ENCODE measurements around the gene CCDC200. TPM values are rescaled to one million over a fixed set of nuclear protein-coding genes. Genes with fewer than 3 reads are reported as not detected.
A peak's percentile ranks its signal among the peaks of the same experiment; 100 is the strongest.

The CCDC200 gene
- polyA plus RNA-seq, 2 of the 4 experiments (the other 2 are of a cell fraction) = not detected

DNA sequence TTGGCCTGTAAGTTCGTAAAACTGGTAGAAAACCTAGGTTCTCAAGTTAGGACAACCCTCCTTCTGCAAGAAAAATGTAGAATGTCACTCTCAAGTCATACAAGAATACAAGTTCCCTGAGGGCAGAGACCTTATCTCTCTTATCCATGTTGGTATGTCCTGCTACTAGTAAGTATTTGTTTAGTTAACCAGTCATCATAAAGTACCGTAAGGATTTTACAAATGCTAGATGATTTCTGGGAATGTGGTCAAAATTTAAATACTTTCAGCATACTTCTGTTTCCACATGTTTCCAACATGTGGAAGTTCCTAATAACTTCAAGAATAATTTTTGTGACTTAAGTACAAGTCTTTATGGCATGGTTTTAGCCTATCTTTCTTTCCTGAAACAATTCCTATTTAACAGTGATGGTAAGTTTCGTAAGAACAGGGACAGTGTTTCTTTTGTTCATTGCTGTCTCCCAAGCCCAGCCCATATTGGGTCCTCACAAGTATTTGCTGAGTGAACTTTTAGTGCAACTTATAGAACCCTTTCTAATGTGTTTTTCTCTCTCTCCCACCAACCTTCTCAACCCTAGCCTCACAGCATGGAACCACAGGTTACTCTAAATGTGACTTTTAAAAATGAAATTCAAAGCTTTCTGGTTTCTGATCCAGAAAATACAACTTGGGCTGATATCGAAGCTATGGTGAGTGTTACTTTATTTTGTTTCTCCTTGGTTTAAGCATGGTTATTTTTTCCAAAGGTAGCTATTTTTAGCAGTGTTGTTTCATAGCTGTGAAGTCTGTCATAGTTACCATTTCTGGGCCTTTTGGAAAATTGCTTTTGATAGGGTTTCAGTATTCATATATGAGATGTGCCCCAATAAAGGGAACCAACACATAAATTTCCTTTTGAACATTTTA lies 53.0 kb downstream of the CCDC200 start:
- no peak for ATAC-seq
- 70% methylated on average over 4 of the region's 4 CpGs for WGBS (ENCODE audit: missing lambda C conversion rate)
- CTCF ChIA-PET = interaction anchor here (0.6 to 0.9 kb wide), 3 partner anchors 36 to 135 kb away, joined by 3 read pairs; partner anchors contain the start of gene TMEM106A
- Histone ChIP-seq H3K27ac (no peak overlapping the region), H3K9me3 (no peaks in the 10 kb centered on the region), H3K4me1 (peaks cover 37% of the 10 kb centered on the region), H3K4me2 (peak overlapping the region; percentile 35; the same call in 2 of the 3 replicates), H3K4me3 (no peak overlapping the region)
- POLR2A ChIA-PET = no interaction called here
- no peak for FAIRE-seq
- TF ChIP-seq EHF (CRISPR knock-in tag; IDR thresholded peaks at IDR 0.05) = no peak
- TF ChIP-seq, protein P1, sequence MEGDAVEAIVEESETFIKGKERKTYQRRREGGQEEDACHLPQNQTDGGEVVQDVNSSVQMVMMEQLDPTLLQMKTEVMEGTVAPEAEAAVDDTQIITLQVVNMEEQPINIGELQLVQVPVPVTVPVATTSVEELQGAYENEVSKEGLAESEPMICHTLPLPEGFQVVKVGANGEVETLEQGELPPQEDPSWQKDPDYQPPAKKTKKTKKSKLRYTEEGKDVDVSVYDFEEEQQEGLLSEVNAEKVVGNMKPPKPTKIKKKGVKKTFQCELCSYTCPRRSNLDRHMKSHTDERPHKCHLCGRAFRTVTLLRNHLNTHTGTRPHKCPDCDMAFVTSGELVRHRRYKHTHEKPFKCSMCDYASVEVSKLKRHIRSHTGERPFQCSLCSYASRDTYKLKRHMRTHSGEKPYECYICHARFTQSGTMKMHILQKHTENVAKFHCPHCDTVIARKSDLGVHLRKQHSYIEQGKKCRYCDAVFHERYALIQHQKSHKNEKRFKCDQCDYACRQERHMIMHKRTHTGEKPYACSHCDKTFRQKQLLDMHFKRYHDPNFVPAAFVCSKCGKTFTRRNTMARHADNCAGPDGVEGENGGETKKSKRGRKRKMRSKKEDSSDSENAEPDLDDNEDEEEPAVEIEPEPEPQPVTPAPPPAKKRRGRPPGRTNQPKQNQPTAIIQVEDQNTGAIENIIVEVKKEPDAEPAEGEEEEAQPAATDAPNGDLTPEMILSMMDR (IDR thresholded peaks at IDR 0.05) = no peak
- TF ChIP-seq BHLHE40 (IDR thresholded peaks at IDR 0.05; ENCODE audit: low read depth, low read length) = no peak
- TF ChIP-seq HEYL (CRISPR knock-in tag; IDR thresholded peaks at IDR 0.05) = no peak
- TF ChIP-seq RNF2 (IDR thresholded peaks at IDR 0.05; ENCODE audit: borderline replicate concordance, low read depth) = no peak
- TF ChIP-seq RCOR1 (IDR thresholded peaks at IDR 0.05; ENCODE audit: low read depth, low read length) = no peak
- no peak for TF ChIP-seq ZFP36 (IDR thresholded peaks at IDR 0.05; ENCODE audit: borderline replicate concordance, partially characterized antibody)
- no peak for TF ChIP-seq CHD4 (IDR thresholded peaks at IDR 0.05; ENCODE audit: borderline replicate concordance)
- TF ChIP-seq HMGXB4 (CRISPR knock-in tag; IDR thresholded peaks at IDR 0.05; ENCODE audit: borderline replicate concordance) = no peak
- TF ChIP-seq MAZ (IDR thresholded peaks at IDR 0.05; ENCODE audit: borderline replicate concordance, low read depth, low read length) = no peak
- no peak for TF ChIP-seq RFX5 (IDR thresholded peaks at IDR 0.05)
- TF ChIP-seq, protein P2, sequence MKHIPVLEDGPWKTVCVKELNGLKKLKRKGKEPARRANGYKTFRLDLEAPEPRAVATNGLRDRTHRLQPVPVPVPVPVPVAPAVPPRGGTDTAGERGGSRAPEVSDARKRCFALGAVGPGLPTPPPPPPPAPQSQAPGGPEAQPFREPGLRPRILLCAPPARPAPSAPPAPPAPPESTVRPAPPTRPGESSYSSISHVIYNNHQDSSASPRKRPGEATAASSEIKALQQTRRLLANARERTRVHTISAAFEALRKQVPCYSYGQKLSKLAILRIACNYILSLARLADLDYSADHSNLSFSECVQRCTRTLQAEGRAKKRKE (CRISPR knock-in tag; IDR thresholded peaks at IDR 0.05; ENCODE audit: low read depth) = no peak
- no peak for TF ChIP-seq TFCP2L1 (CRISPR knock-in tag; IDR thresholded peaks at IDR 0.05)
- no peak for TF ChIP-seq MAX (IDR thresholded peaks at IDR 0.05)
- DNase-seq (ENCODE audit: low read depth in 1 of 2, low spot score in 1 of 2) = no peak

GRCh38 chr17:43171586-43172487 lies 56.6 kb downstream of the CCDC200 start:
- FAIRE-seq = peak; percentile 90
- CTCF ChIA-PET = interaction anchor here (0.6 to 3.7 kb wide), 14 partner anchors 10 to 165 kb away, joined by 3 to 21 read pairs (median 4); partner anchors contain the start of genes BRCA1, IFI35, RND2 and TMEM106A
- peak; percentile 42; the same call in 1 of the 2 replicates for TF ChIP-seq MAX (IDR thresholded peaks at IDR 0.05)
- peak; percentile 32; the same call in 1 of the 3 replicates for TF ChIP-seq SMC3 (IDR thresholded peaks at IDR 0.05)
- TF ChIP-seq CEBPB (IDR thresholded peaks at IDR 0.05) = peak; percentile 14 to 54; a peak in 2 of 4 replicates
- peak; percentile 38 to 46; a peak in 4 of 5 replicates for TF ChIP-seq RAD21 (conservative IDR thresholded peaks at IDR 0.05 in 1 of 2, IDR thresholded peaks at IDR 0.05 in 1 of 2)
- peak; percentile 97 for TF ChIP-seq HOXB5 (CRISPR knock-in tag; IDR thresholded peaks at IDR 0.05)
- TF ChIP-seq, protein P1 (IDR thresholded peaks at IDR 0.05) = peak; percentile 45
- no peak for TF ChIP-seq KDM5A (IDR thresholded peaks at IDR 0.05)
- TF ChIP-seq JUN (IDR thresholded peaks at IDR 0.05) = no peak; a peak in 1 of 5 replicates
- TF ChIP-seq TP53 (CRISPR knock-in tag; IDR thresholded peaks at IDR 0.05) = no peak
- TF ChIP-seq FOSL2 (IDR thresholded peaks at IDR 0.05) = peak; percentile 21; the same call in 1 of the 2 replicates
- TF ChIP-seq FOSL2 (CRISPR knock-in tag; IDR thresholded peaks at IDR 0.05) = peak; percentile 76
- peak; percentile 42; the same call in 1 of the 2 replicates for TF ChIP-seq GATA3 (IDR thresholded peaks at IDR 0.05; ENCODE audit: borderline replicate concordance)
- peak overlapping the region; percentile 95 for H3K4me2 ChIP-seq
- no peaks in the 10 kb centered on the region for H3K9me3 ChIP-seq
- H3K4me3 ChIP-seq = peak overlapping the region; percentile 74
- peak; percentile 12 to 36; a peak in 4 of 6 replicates for ATAC-seq
- peak overlapping the region; percentile 86 to 90 for H3K27ac ChIP-seq
- POLR2A ChIA-PET = interaction anchor here (0.7 to 2.3 kb wide), 12 partner anchors 28 to 196 kb away, joined by 3 to 48 read pairs (median 6); partner anchors contain the start of genes BRCA1, RND2, TMEM106A and VAT1
- peak; percentile 61 to 84 for DNase-seq (ENCODE audit: low read depth in 1 of 2, low spot score in 1 of 2)
- H3K4me1 ChIP-seq = peaks cover 51% of the 10 kb centered on the region
- WGBS (ENCODE audit: missing lambda C conversion rate) = 2% methylated on average over 12 of the region's 12 CpGs

Data from A549 (cell line).